ENCODE results near the gene SAMD11.

The SAMD11 gene

DNA sequence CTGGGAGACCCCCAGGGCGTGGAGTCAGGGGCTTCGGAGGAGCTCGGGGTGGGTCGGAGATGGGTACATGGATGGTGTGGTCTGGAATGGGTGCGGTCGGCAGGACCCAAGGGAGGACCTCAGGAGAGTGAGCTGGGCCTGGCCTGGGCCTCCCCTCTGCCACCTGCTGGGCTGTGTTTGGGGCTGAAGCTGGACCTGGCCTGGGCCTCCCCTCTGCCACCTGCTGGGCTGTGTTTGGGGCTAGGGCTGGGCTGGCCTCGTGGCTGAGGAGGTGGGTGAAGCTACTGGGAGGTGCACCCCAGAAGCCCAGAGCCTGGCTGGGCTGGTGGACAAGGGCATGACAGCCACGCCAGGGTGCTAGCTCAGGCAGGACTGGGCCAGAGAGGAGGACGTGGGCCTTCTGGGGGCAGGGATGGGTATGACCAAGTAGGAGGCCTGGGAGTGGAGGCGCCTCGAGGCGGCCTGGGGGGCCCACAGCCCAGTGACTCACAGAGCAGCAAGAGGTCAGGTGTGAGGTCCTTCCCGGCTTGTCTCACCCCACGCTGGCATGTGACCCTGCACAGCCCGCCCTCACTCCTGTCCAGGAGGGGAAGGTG, 14.5 kb downstream of the SAMD11 start:
- peaks cover 14% of the 10 kb centered on the region for H3K4me1 Mint-ChIP-seq (ENCODE audit: low read depth)
- no peaks in the 10 kb centered on the region for H3K36me3 Mint-ChIP-seq (ENCODE audit: low read depth)
- intact Hi-C loops (cut with micrococcal nuclease), result no loop called here
- H3K9me3 Mint-ChIP-seq, result no peaks in the 10 kb centered on the region
- H3K27ac Mint-ChIP-seq, result no peak overlapping the region
- H3K4me3 Mint-ChIP-seq, result no peak overlapping the region
- peaks cover 76% of the 10 kb centered on the region for H3K27me3 Mint-ChIP-seq

DNA sequence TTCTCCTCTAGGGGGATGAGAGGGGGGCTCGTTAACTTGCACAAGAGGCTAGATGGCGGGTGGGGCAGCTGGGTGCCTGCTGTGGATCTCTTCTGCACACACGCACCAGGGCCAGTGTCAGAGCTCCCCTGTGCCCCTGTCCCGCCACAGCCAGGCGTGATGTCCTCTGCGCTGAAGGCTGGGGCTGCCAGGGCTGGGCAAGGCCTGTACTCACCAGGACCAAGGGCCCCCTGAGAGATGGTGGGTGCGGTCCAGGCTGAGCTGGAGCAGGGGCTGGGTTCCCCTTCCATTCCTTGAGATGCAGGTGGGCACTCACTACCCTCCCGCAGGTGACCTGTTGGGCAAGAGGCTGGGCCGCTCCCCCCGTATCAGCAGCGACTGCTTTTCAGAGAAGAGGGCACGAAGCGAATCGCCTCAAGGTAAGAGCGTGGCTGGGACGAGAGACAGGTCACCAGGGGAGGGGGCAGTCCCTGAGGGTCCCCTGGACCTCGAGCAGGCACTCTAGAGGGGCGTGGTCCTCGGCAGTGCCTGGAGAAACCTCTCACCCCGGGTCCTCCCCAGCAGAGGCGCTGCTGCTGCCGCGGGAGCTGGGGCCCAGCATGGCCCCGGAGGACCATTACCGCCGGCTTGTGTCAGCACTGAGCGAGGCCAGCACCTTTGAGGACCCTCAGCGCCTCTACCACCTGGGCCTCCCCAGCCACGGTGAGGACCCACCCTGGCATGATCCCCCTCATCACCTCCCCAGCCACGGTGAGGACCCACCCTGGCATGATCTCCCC, 15.2 kb downstream of the SAMD11 start:
- Mint-ChIP-seq H3K4me3 (no peak overlapping the region), H3K27ac (no peak overlapping the region), H3K27me3 (peaks cover 77% of the 10 kb centered on the region), H3K4me1 (ENCODE audit: low read depth) (peaks cover 16% of the 10 kb centered on the region), H3K9me3 (no peaks in the 10 kb centered on the region), H3K36me3 (ENCODE audit: low read depth) (peaks cover 7% of the 10 kb centered on the region)
- intact Hi-C loops (cut with micrococcal nuclease), result no loop called here

DNA sequence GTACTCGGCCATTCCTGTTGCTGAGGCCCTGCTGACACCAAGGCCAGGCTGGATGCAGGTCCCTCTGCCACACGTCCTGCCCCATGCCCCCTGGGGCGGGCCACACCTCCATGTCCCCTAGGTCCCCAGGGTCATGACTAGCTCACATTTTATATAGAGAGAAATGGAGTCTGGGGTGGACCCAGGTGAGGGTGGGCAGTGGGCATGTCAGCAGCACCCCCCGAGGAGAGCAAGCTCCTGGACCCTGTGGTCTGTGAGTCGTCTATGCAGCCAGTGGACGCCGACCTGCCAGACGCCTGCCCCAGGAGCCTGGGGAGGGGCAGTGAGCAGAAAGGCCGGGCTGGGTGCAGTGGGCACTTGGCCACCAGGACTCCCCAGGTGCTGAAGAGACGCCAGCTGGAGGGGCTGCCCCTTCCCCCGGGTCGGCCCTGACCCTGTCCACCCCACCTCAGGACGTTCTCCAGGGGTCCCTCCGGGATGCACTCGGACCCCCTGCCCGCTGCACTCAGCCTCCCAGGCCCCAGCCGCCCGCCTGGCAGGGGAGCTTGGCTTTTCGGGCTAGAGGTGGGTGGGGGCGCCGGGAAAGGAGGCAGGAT, 15.9 kb downstream of the SAMD11 start:
- intact Hi-C loops (cut with micrococcal nuclease), result no loop called here
- H3K27me3 Mint-ChIP-seq, result peaks cover 83% of the 10 kb centered on the region
- H3K27ac Mint-ChIP-seq, result no peak overlapping the region

DNA sequence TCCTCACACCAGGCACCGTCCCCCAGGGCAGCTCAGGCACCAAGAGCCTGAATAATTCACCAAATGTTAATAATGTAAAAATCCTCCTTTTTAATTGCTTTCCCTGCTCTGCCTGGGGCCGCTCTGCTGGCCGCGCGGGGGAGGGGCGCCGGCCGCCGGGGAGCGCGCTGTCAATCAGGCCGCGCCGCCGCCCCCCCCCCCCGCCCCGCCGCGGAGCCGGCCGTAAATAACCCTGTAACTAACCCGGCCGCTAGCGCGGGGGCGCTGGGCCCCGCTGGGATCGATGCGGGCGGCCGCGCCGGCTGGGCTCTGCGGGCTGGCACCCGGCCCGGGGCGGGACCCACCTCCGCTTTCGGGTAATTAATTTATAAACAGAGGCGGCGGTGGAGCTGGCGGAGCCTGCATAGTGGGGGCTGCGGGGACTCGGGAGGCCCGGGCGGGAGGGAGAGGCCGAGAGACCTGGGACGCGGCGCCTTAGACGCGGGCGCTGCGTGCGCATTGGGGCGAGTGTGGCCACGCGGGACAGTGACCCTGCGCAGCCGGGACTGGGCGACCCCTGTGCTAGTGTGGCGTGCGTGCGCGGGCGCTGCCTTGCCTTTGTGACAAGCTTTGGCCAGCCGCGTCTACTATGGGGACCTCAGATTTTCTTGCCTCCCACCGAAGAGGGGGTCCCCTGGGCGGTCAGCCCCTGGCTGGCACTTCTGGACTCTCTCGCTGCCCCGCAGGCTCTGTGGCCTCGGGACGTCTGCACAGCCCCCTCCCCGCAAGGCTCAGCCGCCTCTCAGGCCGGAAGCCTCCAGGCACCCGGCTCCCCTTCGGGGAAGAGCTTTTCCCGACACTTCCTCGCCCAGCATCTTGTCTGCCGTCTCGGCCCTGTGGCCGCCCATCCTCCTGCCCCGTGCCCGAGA, 16.6 kb downstream of the SAMD11 start:
- no peak overlapping the region for H3K4me3 Mint-ChIP-seq
- no peaks in the 10 kb centered on the region for H3K9me3 Mint-ChIP-seq
- H3K36me3 Mint-ChIP-seq (ENCODE audit: low read depth), result peaks cover 21% of the 10 kb centered on the region
- H3K27me3 Mint-ChIP-seq, result peaks cover 76% of the 10 kb centered on the region
- intact Hi-C loops (cut with micrococcal nuclease), result no loop called here
- H3K4me1 Mint-ChIP-seq (ENCODE audit: low read depth), result peaks cover 16% of the 10 kb centered on the region
- no peak overlapping the region for H3K27ac Mint-ChIP-seq

More for the DNA sequence above, 15.9 kb downstream of the SAMD11 start:
- H3K4me1 Mint-ChIP-seq (ENCODE audit: low read depth), result peaks cover 16% of the 10 kb centered on the region
- H3K9me3 Mint-ChIP-seq, result no peaks in the 10 kb centered on the region
- H3K36me3 Mint-ChIP-seq (ENCODE audit: low read depth), result peaks cover 14% of the 10 kb centered on the region
- H3K4me3 Mint-ChIP-seq, result no peak overlapping the region

DNA sequence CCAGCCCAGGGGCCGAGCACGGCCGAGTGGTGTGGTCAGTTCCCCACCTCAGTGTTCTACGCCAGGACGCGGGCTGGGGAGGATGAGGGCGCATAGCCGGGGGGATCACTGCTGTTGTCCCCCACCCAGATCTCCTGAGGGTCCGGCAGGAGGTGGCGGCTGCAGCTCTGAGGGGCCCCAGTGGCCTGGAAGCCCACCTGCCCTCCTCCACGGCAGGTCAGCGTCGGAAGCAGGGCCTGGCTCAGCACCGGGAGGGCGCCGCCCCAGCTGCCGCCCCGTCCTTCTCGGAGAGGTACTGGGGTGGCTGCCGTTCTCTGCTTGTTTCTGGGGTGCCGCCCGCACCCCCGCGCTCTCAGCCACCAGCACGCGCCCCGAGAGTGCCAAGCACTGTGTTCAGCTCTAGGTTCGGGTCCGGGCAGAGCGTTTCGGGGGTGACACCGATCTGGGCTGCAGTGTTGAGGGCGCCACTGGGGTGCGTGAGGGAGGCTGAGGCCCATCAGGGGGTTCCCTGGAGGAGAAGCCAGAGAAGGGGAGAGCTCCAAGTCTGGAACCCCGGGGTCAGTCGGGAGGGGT, 17.4 kb downstream of the SAMD11 start:
- no peaks in the 10 kb centered on the region for H3K9me3 Mint-ChIP-seq
- intact Hi-C loops (cut with micrococcal nuclease), result no loop called here
- H3K36me3 Mint-ChIP-seq (ENCODE audit: low read depth), result peaks cover 29% of the 10 kb centered on the region
- peaks cover 16% of the 10 kb centered on the region for H3K4me1 Mint-ChIP-seq (ENCODE audit: low read depth)
- H3K4me3 Mint-ChIP-seq, result peak overlapping the region; percentile 56
- no peak overlapping the region for H3K27ac Mint-ChIP-seq
- H3K27me3 Mint-ChIP-seq, result peaks cover 70% of the 10 kb centered on the region

DNA sequence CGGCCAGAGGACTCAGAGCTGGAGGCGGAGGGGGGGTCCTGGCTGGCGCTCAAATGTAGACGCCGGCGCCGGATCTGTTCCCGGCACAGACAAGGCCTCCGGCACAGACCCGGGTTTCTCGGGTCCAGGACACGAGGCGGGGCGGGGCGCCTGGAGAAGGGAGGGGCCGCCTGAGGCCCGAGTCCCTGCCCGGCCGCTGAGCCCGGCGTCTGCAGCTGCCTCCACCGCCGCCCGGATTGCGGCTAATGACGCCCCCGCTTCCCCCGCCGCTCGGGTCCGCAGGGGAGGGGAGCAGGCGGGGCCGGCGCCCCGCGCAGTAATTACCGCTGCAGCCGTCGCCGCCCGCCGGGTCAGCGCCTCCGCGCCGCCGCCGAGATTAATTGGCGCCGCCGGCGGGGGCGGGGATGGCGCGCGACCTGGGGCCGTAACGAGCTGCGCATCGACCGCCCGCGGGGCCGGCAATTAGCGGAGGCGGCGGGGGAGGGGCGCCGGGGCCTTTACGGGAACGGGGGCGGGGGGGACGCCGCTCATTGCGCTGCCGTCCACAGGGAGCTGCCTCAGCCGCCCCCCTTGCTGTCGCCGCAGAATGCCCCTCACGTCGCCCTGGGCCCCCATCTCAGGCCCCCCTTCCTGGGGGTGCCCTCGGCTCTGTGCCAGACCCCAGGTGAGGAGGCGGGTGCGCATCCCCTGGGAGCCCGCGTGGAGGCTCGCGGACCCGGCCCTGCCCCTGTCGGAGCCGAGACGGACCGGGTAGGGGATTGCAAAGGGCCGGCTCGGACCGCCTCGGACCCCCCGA, 18.1 kb downstream of the SAMD11 start:
- Mint-ChIP-seq H3K27ac (no peak overlapping the region), H3K4me3 (peak overlapping the region; percentile 56), H3K4me1 (ENCODE audit: low read depth) (peaks cover 16% of the 10 kb centered on the region), H3K9me3 (no peaks in the 10 kb centered on the region), H3K27me3 (peaks cover 64% of the 10 kb centered on the region), H3K36me3 (ENCODE audit: low read depth) (peaks cover 35% of the 10 kb centered on the region)
- intact Hi-C loops (cut with micrococcal nuclease), result no loop called here

DNA sequence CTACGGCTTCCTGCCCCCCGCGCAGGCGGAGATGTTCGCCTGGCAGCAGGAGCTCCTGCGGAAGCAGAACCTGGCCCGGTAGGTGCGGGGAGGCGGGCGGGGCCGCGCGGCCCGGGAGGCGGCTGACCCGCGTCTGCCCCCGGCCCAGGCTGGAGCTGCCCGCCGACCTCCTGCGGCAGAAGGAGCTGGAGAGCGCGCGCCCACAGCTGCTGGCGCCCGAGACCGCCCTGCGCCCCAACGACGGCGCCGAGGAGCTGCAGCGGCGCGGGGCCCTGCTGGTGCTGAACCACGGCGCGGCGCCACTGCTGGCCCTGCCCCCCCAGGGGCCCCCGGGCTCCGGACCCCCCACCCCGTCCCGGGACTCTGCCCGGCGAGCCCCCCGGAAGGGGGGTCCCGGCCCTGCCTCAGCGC, 18.7 kb downstream of the SAMD11 start:
- Mint-ChIP-seq H3K4me1 (ENCODE audit: low read depth) (peaks cover 16% of the 10 kb centered on the region), H3K36me3 (ENCODE audit: low read depth) (peaks cover 42% of the 10 kb centered on the region), H3K9me3 (no peaks in the 10 kb centered on the region), H3K4me3 (no peak overlapping the region), H3K27ac (no peak overlapping the region), H3K27me3 (peaks cover 60% of the 10 kb centered on the region)
- intact Hi-C loops (cut with micrococcal nuclease), result no loop called here

DNA sequence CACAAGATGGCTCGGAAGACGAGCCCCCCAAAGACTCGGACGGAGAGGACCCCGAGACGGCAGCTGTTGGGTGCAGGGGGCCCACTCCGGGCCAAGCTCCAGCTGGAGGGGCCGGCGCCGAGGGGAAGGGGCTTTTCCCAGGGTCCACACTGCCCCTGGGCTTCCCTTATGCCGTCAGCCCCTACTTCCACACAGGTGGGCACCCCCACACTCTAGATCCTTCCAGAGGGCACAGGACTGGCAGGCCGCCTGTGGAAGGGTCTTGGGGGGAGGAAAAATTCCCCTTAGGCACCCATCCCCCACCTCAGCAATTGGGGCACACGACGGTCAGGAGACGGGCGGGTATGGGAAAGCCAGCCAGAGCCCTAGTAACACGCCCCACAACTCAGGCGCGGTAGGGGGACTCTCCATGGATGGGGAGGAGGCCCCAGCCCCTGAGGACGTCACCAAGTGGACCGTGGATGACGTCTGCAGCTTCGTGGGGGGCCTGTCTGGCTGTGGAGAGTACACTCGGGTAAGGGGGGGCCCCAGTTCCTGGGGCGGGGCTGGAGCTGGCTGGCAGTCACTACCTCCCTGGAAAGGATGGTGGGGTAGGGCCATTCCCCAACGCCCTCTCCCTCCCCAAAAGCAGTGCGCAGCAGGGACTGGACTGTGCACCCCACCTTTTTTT, 19.3 kb downstream of the SAMD11 start:
- intact Hi-C loops (cut with micrococcal nuclease), result no loop called here
- H3K27me3 Mint-ChIP-seq, result peaks cover 55% of the 10 kb centered on the region
- no peak overlapping the region for H3K4me3 Mint-ChIP-seq
- no peaks in the 10 kb centered on the region for H3K9me3 Mint-ChIP-seq
- H3K4me1 Mint-ChIP-seq (ENCODE audit: low read depth), result peaks cover 16% of the 10 kb centered on the region
- peaks cover 48% of the 10 kb centered on the region for H3K36me3 Mint-ChIP-seq (ENCODE audit: low read depth)
- no peak overlapping the region for H3K27ac Mint-ChIP-seq

DNA sequence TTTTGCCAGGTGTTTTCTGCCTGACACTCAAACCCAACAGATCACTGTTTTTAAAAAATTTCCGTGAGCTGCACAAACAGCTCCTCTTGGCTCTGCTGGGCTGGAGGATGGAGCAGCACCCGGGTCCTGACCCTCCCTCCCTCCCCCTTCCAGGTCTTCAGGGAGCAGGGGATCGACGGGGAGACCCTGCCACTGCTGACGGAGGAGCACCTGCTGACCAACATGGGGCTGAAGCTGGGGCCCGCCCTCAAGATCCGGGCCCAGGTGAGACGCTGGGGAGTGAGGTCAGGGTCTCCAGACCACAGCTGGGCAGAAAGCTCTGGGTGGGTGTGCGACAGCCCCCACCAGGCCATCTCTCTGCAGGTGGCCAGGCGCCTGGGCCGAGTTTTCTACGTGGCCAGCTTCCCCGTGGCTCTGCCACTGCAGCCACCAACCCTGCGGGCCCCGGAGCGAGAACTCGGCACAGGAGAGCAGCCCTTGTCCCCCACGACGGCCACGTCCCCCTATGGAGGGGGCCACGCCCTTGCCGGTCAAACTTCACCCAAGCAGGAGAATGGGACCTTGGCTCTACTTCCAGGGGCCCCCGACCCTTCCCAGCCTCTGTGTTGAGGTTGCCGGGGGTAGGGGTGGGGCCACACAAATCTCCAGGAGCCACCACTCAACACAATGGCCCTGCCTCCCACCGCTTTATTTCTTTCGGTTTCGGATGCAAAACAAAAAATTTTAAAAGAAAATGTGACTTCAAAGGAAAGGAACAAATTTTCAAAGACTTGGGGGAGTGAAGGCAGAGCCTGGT, 20.0 kb downstream of the SAMD11 start:
- no peak overlapping the region for H3K27ac Mint-ChIP-seq
- peaks cover 55% of the 10 kb centered on the region for H3K36me3 Mint-ChIP-seq (ENCODE audit: low read depth)
- intact Hi-C loops (cut with micrococcal nuclease), result no loop called here
- no peaks in the 10 kb centered on the region for H3K9me3 Mint-ChIP-seq
- peaks cover 16% of the 10 kb centered on the region for H3K4me1 Mint-ChIP-seq (ENCODE audit: low read depth)
- H3K27me3 Mint-ChIP-seq, result peaks cover 48% of the 10 kb centered on the region
- H3K4me3 Mint-ChIP-seq, result no peak overlapping the region

DNA sequence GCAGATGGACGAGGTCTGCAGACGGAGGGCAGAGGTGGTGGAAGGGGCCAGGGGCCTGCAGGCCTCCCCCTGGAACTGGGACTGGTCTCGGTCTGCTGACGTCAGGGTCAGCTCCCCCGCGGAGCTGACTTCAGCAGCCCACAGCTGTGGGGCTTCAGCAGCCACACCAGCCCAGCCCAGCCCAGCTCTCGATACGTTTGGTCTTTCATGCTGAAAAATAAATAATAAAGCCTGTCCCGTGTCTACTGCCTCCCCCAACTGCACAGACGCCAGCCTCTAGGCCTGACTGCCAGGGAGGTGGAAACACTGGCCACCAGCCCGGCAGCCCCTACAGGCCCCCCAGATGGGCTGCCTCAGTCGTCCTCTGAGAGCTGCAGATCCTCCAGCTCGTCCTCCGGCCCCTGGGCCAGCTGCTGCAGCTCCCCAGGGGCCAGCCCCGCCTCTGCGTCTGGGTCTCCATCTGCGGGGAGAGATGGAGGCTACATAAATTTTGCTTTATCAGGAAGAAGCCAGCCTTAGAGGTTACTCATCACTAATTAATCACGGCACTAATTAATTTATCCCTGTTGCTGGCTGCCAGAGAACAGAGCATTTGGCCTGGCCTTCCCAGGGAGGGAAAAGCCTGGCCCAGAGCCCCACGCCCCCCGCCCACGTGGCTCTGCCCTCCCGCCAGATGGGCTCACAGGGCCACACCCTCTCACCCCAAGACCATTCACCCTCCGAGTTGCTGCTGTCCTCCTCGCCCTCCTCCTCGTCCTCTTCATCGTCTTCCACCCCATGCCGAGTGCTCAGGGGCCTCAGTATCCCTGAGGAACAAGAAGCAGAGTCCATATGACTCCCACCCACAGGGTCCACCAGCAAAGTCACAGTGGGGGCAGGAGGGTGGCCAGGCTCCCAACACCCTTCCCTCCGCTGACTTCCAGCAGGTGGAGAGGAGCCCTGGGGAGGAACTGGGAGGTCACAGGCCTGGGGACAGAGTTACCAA, 20.9 kb downstream of the SAMD11 start:
- intact Hi-C loops (cut with micrococcal nuclease), result no loop called here
- peaks cover 16% of the 10 kb centered on the region for H3K4me1 Mint-ChIP-seq (ENCODE audit: low read depth)
- no peak overlapping the region for H3K27ac Mint-ChIP-seq
- H3K4me3 Mint-ChIP-seq, result no peak overlapping the region
- peaks cover 64% of the 10 kb centered on the region for H3K36me3 Mint-ChIP-seq (ENCODE audit: low read depth)
- H3K9me3 Mint-ChIP-seq, result no peaks in the 10 kb centered on the region
- H3K27me3 Mint-ChIP-seq, result peaks cover 39% of the 10 kb centered on the region

All from dendritic cell treated with granulocyte-macrophage colony-stimulating factor and Interleukin-4, amounts not matched to agents 40 ng/mL and 50 ng/mL, for 4 days (primary cell).